H9 (cell line): Measurements from ENCODE around the gene SEMA5A. TPM values are rescaled to one million over a fixed set of nuclear protein-coding genes. Genes with fewer than 3 reads are reported as not detected.

Source experiments
- DNase-seq: peaks from one replicate; pipeline ENCODE4 v3.0.0-alpha.2; 2017
- H2AFZ ChIP-seq: one replicate; pipeline ENCODE4 v1.6.1; 2013; ENCODE audit warnings: mild to moderate bottlenecking, low read length, control low read depth, moderate library complexity
- H2AK5ac ChIP-seq: 2 replicates; pipeline ENCODE4 v1.6.1; 2013; ENCODE audit warnings: low read length, control low read depth, mixed read lengths; ENCODE audit not compliant: insufficient read length
- H2BK120ac ChIP-seq: one replicate; pipeline ENCODE4 v1.6.1; 2013; ENCODE audit warnings: low read depth, mild to moderate bottlenecking, low read length, control low read depth, inconsistent platforms; ENCODE audit not compliant: poor library complexity, severe bottlenecking
- H2BK12ac ChIP-seq: 2 replicates; pipeline ENCODE4 v1.6.1; 2013; ENCODE audit warnings: low read length, control low read depth, mixed read lengths, low read depth; ENCODE audit not compliant: insufficient read length
- H2BK15ac ChIP-seq: 2 replicates; pipeline ENCODE4 v1.6.1; 2013; ENCODE audit warnings: low read depth, low read length, control low read depth
- H2BK20ac ChIP-seq: one replicate; pipeline ENCODE4 v1.6.1; 2013; ENCODE audit warnings: low read depth, mild to moderate bottlenecking, low read length, control low read depth, inconsistent platforms; ENCODE audit not compliant: poor library complexity, severe bottlenecking
- H2BK5ac ChIP-seq: 2 replicates; pipeline ENCODE4 v1.6.1; 2013; ENCODE audit warnings: low read length, control low read depth, mixed read lengths; ENCODE audit not compliant: insufficient read length
- H3K14ac ChIP-seq: 2 replicates; pipeline ENCODE4 v1.6.1; 2013; ENCODE audit warnings: low read length, control low read depth; ENCODE audit not compliant: insufficient read depth
- H3K18ac ChIP-seq: 2 replicates; pipeline ENCODE4 v1.6.1; 2013; ENCODE audit warnings: low read depth, mild to moderate bottlenecking, mixed read lengths, low read length, control low read depth; ENCODE audit not compliant: insufficient read length
- H3K23ac ChIP-seq: 2 replicates; pipeline ENCODE4 v1.6.1; 2013; ENCODE audit warnings: low read length, control low read depth, mixed read lengths, low read depth; ENCODE audit not compliant: insufficient read length
- H3K23me2 ChIP-seq: 2 replicates; pipeline ENCODE4 v1.6.1; 2013; ENCODE audit warnings: low read depth, mild to moderate bottlenecking, mixed read lengths, low read length, control low read depth; ENCODE audit not compliant: insufficient read length, poor library complexity, severe bottlenecking
- H3K27ac ChIP-seq: 2 replicates; pipeline ENCODE4 v1.5.1; 2013; ENCODE audit warnings: low read length, control low read depth, mixed read lengths, low read depth; ENCODE audit not compliant: insufficient read length
- H3K27me3 ChIP-seq: 2 replicates; pipeline ENCODE4 v1.6.1; 2013; ENCODE audit warnings: low read length, control low read depth, inconsistent platforms; ENCODE audit not compliant: insufficient read depth
- H3K4ac ChIP-seq: 2 replicates; pipeline ENCODE4 v1.6.1; 2013; ENCODE audit warnings: low read depth, mild to moderate bottlenecking, control low read depth, inconsistent platforms, low read length, moderate library complexity
- H3K4me1 ChIP-seq: 2 replicates; pipeline ENCODE4 v1.6.1; 2013; ENCODE audit warnings: low read length, control low read depth, inconsistent platforms; ENCODE audit not compliant: insufficient read depth
- H3K4me2 ChIP-seq: 2 replicates; pipeline ENCODE4 v1.6.1; 2013; ENCODE audit warnings: low read length, control low read depth, mixed read lengths; ENCODE audit not compliant: insufficient read length, insufficient read depth
- H3K56ac ChIP-seq: 2 replicates; pipeline ENCODE4 v1.6.1; 2013; ENCODE audit warnings: low read depth, mild to moderate bottlenecking, mixed read lengths, low read length, control low read depth; ENCODE audit not compliant: insufficient read length
- H3K79me1 ChIP-seq: 2 replicates; pipeline ENCODE4 v1.6.1; 2013; ENCODE audit warnings: low read depth, mild to moderate bottlenecking, moderate library complexity, low read length, control low read depth, inconsistent platforms; ENCODE audit not compliant: insufficient read depth, poor library complexity, severe bottlenecking
- H3K79me2 ChIP-seq: 2 replicates; pipeline ENCODE4 v1.6.1; 2013; ENCODE audit warnings: low read length, control low read depth, inconsistent platforms; ENCODE audit not compliant: insufficient read depth
- H3K9ac ChIP-seq: 2 replicates; pipeline ENCODE4 v1.6.1; 2013; ENCODE audit warnings: low read length, control low read depth, mixed read lengths; ENCODE audit not compliant: insufficient read length; ENCODE audit errors: extremely low read depth
- H3K9me3 ChIP-seq: one replicate; pipeline ENCODE4 v1.6.1; 2013; ENCODE audit warnings: low read depth, low read length, inconsistent platforms; ENCODE audit not compliant: control insufficient read depth
- H3T11ph ChIP-seq: one replicate; pipeline ENCODE4 v1.6.1; 2013; ENCODE audit warnings: mild to moderate bottlenecking, low read length, control low read depth, inconsistent platforms
- H4K20me1 ChIP-seq: one replicate; pipeline ENCODE4 v1.6.1; 2013; ENCODE audit not compliant: control insufficient read depth, insufficient read length, insufficient read depth
- H4K5ac ChIP-seq: 2 replicates; pipeline ENCODE4 v1.6.1; 2013; ENCODE audit warnings: low read depth, mild to moderate bottlenecking, mixed read lengths, low read length, control low read depth; ENCODE audit not compliant: insufficient read length
- H4K8ac ChIP-seq: replicated peaks from 2 replicates; pipeline ENCODE4 v1.6.1; 2013; ENCODE audit warnings: low read length, control low read depth, mixed read lengths, low read depth; ENCODE audit not compliant: insufficient read length
- H4K91ac ChIP-seq: 2 replicates; pipeline ENCODE4 v1.6.1; 2013; ENCODE audit warnings: low read depth, mild to moderate bottlenecking, moderate library complexity, mixed read lengths, low read length, control low read depth; ENCODE audit not compliant: insufficient read length
- H3K27ac Mint-ChIP-seq, 3 experiments: 2 replicates in 2 of 3; 3 replicates in 1 of 3; pipeline ENCODE4 v1.8.0; 2020 to 2021; ENCODE audit warnings: mixed read lengths in 3 of 3, mild to moderate bottlenecking in 1 of 3, moderate library complexity in 1 of 3
- H3K27me3 Mint-ChIP-seq: 2 replicates; pipeline ENCODE4 v1.8.0; 2021; ENCODE audit warnings: low read depth, mild to moderate bottlenecking, moderate library complexity, mixed read lengths
- H3K36me3 Mint-ChIP-seq, 3 experiments: 2 replicates in 2 of 3; 3 replicates in 1 of 3; pipeline ENCODE4 v1.8.0; 2020 to 2021; ENCODE audit warnings: low read depth in 3 of 3, mixed read lengths in 3 of 3; ENCODE audit not compliant: insufficient read depth in 1 of 3
- H3K4me1 Mint-ChIP-seq, 2 experiments: 2 replicates each; pipeline ENCODE4 v1.8.0; 2020; ENCODE audit warnings: mixed read lengths in 2 of 2
- H3K4me3 Mint-ChIP-seq, 2 experiments: 2 replicates in 1 of 2; 3 replicates in 1 of 2; pipeline ENCODE4 v1.8.0; 2020 to 2021; ENCODE audit warnings: mild to moderate bottlenecking in 2 of 2, mixed read lengths in 2 of 2, moderate library complexity in 1 of 2
- H3K9me3 Mint-ChIP-seq, 2 experiments: 2 replicates in 1 of 2; 3 replicates in 1 of 2; pipeline ENCODE4 v1.8.0; 2020; ENCODE audit warnings: mild to moderate bottlenecking in 2 of 2, mixed read lengths in 2 of 2, moderate library complexity in 1 of 2
- WGBS: extraction: QIAGEN DNeasy Blood & Tissue Kit; methylation state at CpG from one replicate; pipeline ENCODE4 v1.1.7; 2013; ENCODE audit warnings: missing lambda C conversion rate, low lambda C conversion rate, mixed read lengths; ENCODE audit not compliant: insufficient read length; ENCODE audit errors: extremely low coverage; 5-methylcytosine and 5-hydroxymethylcytosine counted together
- total RNA-seq: library from RNA; stranded (reverse); gene quantifications from 2 replicates; pipeline ENCODE4 v1.2.1, GENCODE V29; 2021
- TF ChIP-seq, protein P1 (sequence below): fragments of 200-600 bp; sonication (generic); conservative IDR thresholded peaks from 3 replicates; pipeline ENCODE4 v1.8.0; 2021; ENCODE audit warnings: antibody characterized with exemption, mild to moderate bottlenecking

SEMA5A gene
- total RNA-seq, 1 experiment from 2014 or later, result 4.3 TPM

GRCh38 chr5:9447691-9448090 is 98.2 kb downstream of the SEMA5A start:
- no CpG with 5 or more reads among the region's 2 CpGs for WGBS
- H4K8ac ChIP-seq, result no peak overlapping the region
- H3K18ac ChIP-seq, result no peak overlapping the region
- H2BK20ac ChIP-seq, result no peak overlapping the region
- H2AK5ac ChIP-seq, result no peak overlapping the region
- no peaks in the 10 kb centered on the region for H3K79me1 ChIP-seq
- no peaks in the 10 kb centered on the region for H4K20me1 ChIP-seq
- no peaks in the 10 kb centered on the region for H3K23me2 ChIP-seq
- H3K14ac ChIP-seq, result no peak overlapping the region
- no peak overlapping the region for H2BK15ac ChIP-seq
- H3K9ac ChIP-seq, result no peak overlapping the region
- no peak for DNase-seq
- H3K4me1 ChIP-seq, result 0 out of 2 replicates have a peak, but pooled peaks cover 2% of the 10 kb centered on the region
- no peaks in the 10 kb centered on the region for H3K9me3 ChIP-seq
- no peaks in the 10 kb centered on the region for H3K79me2 ChIP-seq
- H4K91ac ChIP-seq, result no peak overlapping the region
- Mint-ChIP-seq H3K27ac (no peak overlapping the region), H3K4me1 (peaks cover 11 to 15% of the 10 kb centered on the region in 2 experiments), H3K36me3 (peaks cover 9 to 18% (median 13%) of the 10 kb centered on the region in 3 experiments; a peak in 6 of 7 replicates), H3K27me3 (no peaks in the 10 kb centered on the region), H3K9me3 (peaks cover 8 to 17% of the 10 kb centered on the region in 2 experiments), H3K4me3 (no peak overlapping the region)
- TF ChIP-seq, protein P1, sequence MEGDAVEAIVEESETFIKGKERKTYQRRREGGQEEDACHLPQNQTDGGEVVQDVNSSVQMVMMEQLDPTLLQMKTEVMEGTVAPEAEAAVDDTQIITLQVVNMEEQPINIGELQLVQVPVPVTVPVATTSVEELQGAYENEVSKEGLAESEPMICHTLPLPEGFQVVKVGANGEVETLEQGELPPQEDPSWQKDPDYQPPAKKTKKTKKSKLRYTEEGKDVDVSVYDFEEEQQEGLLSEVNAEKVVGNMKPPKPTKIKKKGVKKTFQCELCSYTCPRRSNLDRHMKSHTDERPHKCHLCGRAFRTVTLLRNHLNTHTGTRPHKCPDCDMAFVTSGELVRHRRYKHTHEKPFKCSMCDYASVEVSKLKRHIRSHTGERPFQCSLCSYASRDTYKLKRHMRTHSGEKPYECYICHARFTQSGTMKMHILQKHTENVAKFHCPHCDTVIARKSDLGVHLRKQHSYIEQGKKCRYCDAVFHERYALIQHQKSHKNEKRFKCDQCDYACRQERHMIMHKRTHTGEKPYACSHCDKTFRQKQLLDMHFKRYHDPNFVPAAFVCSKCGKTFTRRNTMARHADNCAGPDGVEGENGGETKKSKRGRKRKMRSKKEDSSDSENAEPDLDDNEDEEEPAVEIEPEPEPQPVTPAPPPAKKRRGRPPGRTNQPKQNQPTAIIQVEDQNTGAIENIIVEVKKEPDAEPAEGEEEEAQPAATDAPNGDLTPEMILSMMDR, result no peak
- no peak overlapping the region for H3K56ac ChIP-seq
- no peak overlapping the region for H3K27ac ChIP-seq
- no peak overlapping the region for H3K4me2 ChIP-seq
- no peak overlapping the region for H2AFZ ChIP-seq
- no peak overlapping the region for H3K4ac ChIP-seq
- no peak overlapping the region for H2BK12ac ChIP-seq
- H4K5ac ChIP-seq, result no peak overlapping the region
- no peak overlapping the region for H3T11ph ChIP-seq
- H2BK5ac ChIP-seq, result no peak overlapping the region
- H3K27me3 ChIP-seq, result no peaks in the 10 kb centered on the region
- no peak overlapping the region for H2BK120ac ChIP-seq
- H3K23ac ChIP-seq, result no peak overlapping the region
